HepG2 (cell line): ENCODE data around the gene F13B. TPM values are rescaled to one million over a fixed set of nuclear protein-coding genes. Genes with fewer than 3 reads are reported as not detected.

Experiments used
- BCL6 ChIP-seq: IDR thresholded peaks from 2 replicates; pipeline ENCODE4 v1.6.1; 2016; ENCODE audit warnings: missing genetic modification reagents, missing compliant biosample characterization
- DMAP1 ChIP-seq: IDR thresholded peaks from 2 replicates; pipeline ENCODE4 v1.6.1; 2016
- ESRRA ChIP-seq: sonication (generic); formaldehyde crosslinking; IDR thresholded peaks from 2 replicates; pipeline ENCODE4 v1.5.1; 2020; ENCODE audit warnings: mild to moderate bottlenecking, low read depth, missing genetic modification reagents
- FOXK2 ChIP-seq: fragments of 450-650 bp; IDR thresholded peaks from 2 replicates; pipeline ENCODE4 v1.6.1; 2016
- KDM6A ChIP-seq: IDR thresholded peaks from 2 replicates; pipeline ENCODE4 v1.6.1; 2016; ENCODE audit warnings: low read depth
- PHF8 ChIP-seq: sonication (generic); formaldehyde crosslinking; IDR thresholded peaks from 2 replicates; pipeline ENCODE4 v1.5.0; 2020; ENCODE audit warnings: missing genetic modification reagents
- RARA ChIP-seq: IDR thresholded peaks from 2 replicates; pipeline ENCODE4 v1.6.1; 2016; ENCODE audit warnings: missing genetic modification reagents, missing compliant biosample characterization
- TARDBP ChIP-seq: sonication (generic); formaldehyde crosslinking; IDR thresholded peaks from 2 replicates; pipeline ENCODE4 v1.8.0; 2022; ENCODE audit warnings: mild to moderate bottlenecking, missing genetic modification reagents
- YY1 ChIP-seq: IDR thresholded peaks from 2 replicates; pipeline ENCODE4 v1.6.1; 2011; ENCODE audit warnings: low read length, low read depth, moderate library complexity, mild to moderate bottlenecking; ENCODE audit not compliant: insufficient read depth, insufficient replicate concordance
- ZBTB20 ChIP-seq: sonication (generic); formaldehyde crosslinking; IDR thresholded peaks from 2 replicates; pipeline ENCODE4 v1.8.1; 2023; ENCODE audit warnings: missing genetic modification reagents, low read depth, mild to moderate bottlenecking, borderline replicate concordance
- ZBTB3 ChIP-seq: sonication (generic); formaldehyde crosslinking; IDR thresholded peaks from 2 replicates; pipeline ENCODE4 v1.4.0; 2020; ENCODE audit warnings: low read depth, mild to moderate bottlenecking, moderate library complexity, missing genetic modification reagents, borderline replicate concordance
- ZFP37 ChIP-seq: sonication (generic); formaldehyde crosslinking; IDR thresholded peaks from 2 replicates; pipeline ENCODE4 v1.4.0; 2020; ENCODE audit warnings: missing genetic modification reagents, borderline replicate concordance
- ZNF121 ChIP-seq: sonication (generic); formaldehyde crosslinking; IDR thresholded peaks from 2 replicates; pipeline ENCODE4 v1.5.0; 2020; ENCODE audit warnings: mild to moderate bottlenecking, missing genetic modification reagents
- ZNF136 ChIP-seq: sonication (generic); formaldehyde crosslinking; IDR thresholded peaks from 2 replicates; pipeline ENCODE4 v1.8.1; 2022; ENCODE audit warnings: low read depth, mild to moderate bottlenecking, moderate library complexity, missing genetic modification reagents
- ZNF160 ChIP-seq: sonication (generic); formaldehyde crosslinking; IDR thresholded peaks from 2 replicates; pipeline ENCODE4 v1.8.0; 2022; ENCODE audit warnings: mild to moderate bottlenecking, inconsistent platforms, missing genetic modification reagents
- ZNF543 ChIP-seq: sonication (generic); formaldehyde crosslinking; IDR thresholded peaks from 2 replicates; pipeline ENCODE4 v1.4.0; 2020; ENCODE audit warnings: mild to moderate bottlenecking, missing genetic modification reagents
- ZNF556 ChIP-seq: sonication (generic); formaldehyde crosslinking; IDR thresholded peaks from 2 replicates; pipeline ENCODE4 v1.4.0; 2020; ENCODE audit warnings: mild to moderate bottlenecking, missing genetic modification reagents, borderline replicate concordance
- ZSCAN9 ChIP-seq: IDR thresholded peaks from 2 replicates; pipeline ENCODE4 v1.6.1; 2016; ENCODE audit warnings: borderline replicate concordance
- polyA plus RNA-seq, 8 experiments: library from polyadenylated mRNA; depleted of rRNA in 3 of 8; stranded (reverse) in 7 of 8; unstranded in 1 of 8; fragments of >200 nt; fragmentation: Illumina TruSeq in 4 of 8; extraction: Trizol in 4 of 8; gene quantifications; 2 replicates each; pipeline versions ENCODE4 v1.2.1 to v1.2.3, GENCODE V29; 2011 to 2016; ENCODE audit warnings: low read depth in 4 of 8, missing spikeins in 1 of 8, mixed read lengths in 1 of 8; ENCODE audit not compliant: insufficient read depth in 1 of 8
- total RNA-seq, 5 experiments: library from RNA; depleted of rRNA; stranded (reverse); fragments of >200 nt; fragmentation: Illumina TruSeq; extraction: Trizol; gene quantifications; 2 replicates each; pipeline ENCODE4 v1.2.3, GENCODE V29; 2016; ENCODE audit warnings: low read depth in 1 of 5
- TF ChIP-seq, protein P1 (sequence below): sonication (generic); formaldehyde crosslinking; IDR thresholded peaks from 2 replicates; pipeline ENCODE4 v1.8.1; 2023; ENCODE audit warnings: mild to moderate bottlenecking, inconsistent platforms, moderate library complexity, missing genetic modification reagents, borderline replicate concordance
- TF ChIP-seq, protein P2 (sequence below), 2 experiments: sonication (generic) in 1 of 2; formaldehyde crosslinking in 1 of 2; IDR thresholded peaks; 2 replicates each; pipeline versions ENCODE4 v1.4.0 to v1.6.1; 2018 to 2020; ENCODE audit warnings: missing genetic modification reagents in 2 of 2, borderline replicate concordance in 1 of 2, low read depth in 1 of 2, mild to moderate bottlenecking in 1 of 2, missing biosample characterization in 1 of 2
- TF ChIP-seq, protein P3 (sequence below): sonication (generic); formaldehyde crosslinking; IDR thresholded peaks from 2 replicates; pipeline ENCODE4 v1.5.1; 2020; ENCODE audit warnings: missing genetic modification reagents, mild to moderate bottlenecking, borderline replicate concordance

Gene F13B
- total and polyA plus RNA-seq, 2 of the 13 experiments (the other 11 are each of a cell fraction or from before 2014, with no cell fraction given), result 0.41 to 2.7 TPM

DNA sequence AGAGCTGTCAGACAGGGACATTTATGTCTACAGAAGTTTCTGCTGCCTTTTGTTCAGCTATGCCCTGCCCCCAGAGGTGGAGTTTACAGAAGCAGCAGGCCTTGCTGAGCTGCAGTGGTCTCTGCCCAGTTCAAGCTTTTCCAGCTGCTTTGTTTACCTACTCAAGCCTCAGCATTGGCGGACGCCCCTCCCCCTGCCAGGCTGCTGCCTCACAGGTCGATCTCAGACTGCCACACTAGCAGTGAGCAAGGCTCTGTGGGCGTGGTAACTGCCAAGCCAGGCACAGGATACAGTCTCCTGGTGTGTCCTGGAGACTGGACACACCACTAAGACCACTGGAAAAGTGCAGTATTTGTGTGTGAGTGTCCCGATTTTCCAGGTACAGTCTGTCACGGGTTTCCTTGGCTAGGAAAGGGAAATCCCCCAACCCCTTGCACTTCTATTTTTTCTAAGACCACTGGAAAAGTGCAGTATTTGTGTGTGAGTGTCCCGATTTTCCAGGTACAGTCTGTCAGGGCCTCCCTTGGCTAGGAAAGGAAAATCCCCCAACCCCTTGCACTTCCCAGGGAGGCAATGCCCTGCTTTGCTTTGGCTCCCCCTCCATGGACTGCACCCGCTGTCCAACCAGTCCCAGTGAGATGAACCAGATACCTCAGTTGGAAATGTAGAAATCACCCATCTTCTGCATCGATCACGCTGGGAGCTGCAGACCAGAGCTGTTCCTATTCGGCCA lies 75.0 kb downstream of the F13B start (continued):
- TF ChIP-seq ZNF136 (CRISPR knock-in tag) (peak; percentile 42; the same call in 1 of the 2 replicates), ZNF160 (CRISPR knock-in tag) (0 out of 2 replicates have a peak, but pooled peaks have one; percentile 61), ZFP37 (CRISPR knock-in tag) (0 out of 2 replicates have a peak, but pooled peaks have one; percentile 59), ZNF556 (CRISPR knock-in tag) (peak; percentile 74; the same call in 1 of the 2 replicates), ZBTB20 (0 out of 2 replicates have a peak, but pooled peaks have one; percentile 47), BCL6 (CRISPR knock-in tag) (peak; percentile 58), ZNF121 (CRISPR knock-in tag) (peak; percentile 59), ZBTB3 (CRISPR knock-in tag) (peak; percentile 73; the same call in 1 of the 2 replicates), TARDBP (CRISPR knock-in tag) (0 out of 2 replicates have a peak, but pooled peaks have one; percentile 25), ESRRA (CRISPR knock-in tag) (peak; percentile 46; the same call in 1 of the 2 replicates), RARA (CRISPR knock-in tag) (peak; percentile 25; the same call in 1 of the 2 replicates), ZNF543 (0 out of 2 replicates have a peak, but pooled peaks have one; percentile 25), FOXK2 (peak; percentile 57; the same call in 1 of the 2 replicates), DMAP1 (CRISPR knock-in tag) (peak; percentile 54; the same call in 1 of the 2 replicates), PHF8 (peak; percentile 63), ZSCAN9 (CRISPR knock-in tag) (0 out of 2 replicates have a peak, but pooled peaks have one; percentile 66), KDM6A (CRISPR knock-in tag) (peak; percentile 56), YY1 (peak; percentile 30)
- TF ChIP-seq, protein P1, sequence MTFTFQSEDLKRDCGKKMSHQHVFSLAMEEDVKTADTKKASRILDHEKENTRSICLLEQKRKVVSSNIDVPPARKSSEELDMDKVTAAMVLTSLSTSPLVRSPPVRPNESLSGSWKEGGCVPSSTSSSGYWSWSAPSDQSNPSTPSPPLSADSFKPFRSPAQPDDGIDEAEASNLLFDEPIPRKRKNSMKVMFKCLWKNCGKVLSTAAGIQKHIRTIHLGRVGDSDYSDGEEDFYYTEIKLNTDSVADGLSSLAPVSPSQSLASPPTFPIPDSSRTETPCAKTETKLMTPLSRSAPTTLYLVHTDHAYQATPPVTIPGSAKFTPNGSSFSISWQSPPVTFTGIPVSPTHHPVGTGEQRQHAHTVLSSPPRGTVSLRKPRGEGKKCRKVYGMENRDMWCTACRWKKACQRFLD (CRISPR knock-in tag), result 0 out of 2 replicates have a peak, but pooled peaks have one; percentile 49
- TF ChIP-seq, protein P2, sequence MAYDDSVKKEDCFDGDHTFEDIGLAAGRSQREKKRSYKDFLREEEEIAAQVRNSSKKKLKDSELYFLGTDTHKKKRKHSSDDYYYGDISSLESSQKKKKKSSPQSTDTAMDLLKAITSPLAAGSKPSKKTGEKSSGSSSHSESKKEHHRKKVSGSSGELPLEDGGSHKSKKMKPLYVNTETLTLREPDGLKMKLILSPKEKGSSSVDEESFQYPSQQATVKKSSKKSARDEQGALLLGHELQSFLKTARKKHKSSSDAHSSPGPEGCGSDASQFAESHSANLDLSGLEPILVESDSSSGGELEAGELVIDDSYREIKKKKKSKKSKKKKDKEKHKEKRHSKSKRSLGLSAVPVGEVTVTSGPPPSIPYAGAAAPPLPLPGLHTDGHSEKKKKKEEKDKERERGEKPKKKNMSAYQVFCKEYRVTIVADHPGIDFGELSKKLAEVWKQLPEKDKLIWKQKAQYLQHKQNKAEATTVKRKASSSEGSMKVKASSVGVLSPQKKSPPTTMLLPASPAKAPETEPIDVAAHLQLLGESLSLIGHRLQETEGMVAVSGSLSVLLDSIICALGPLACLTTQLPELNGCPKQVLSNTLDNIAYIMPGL (CRISPR knock-in tag; IDR thresholded peaks at IDR 0.05; ENCODE audit: borderline replicate concordance in 1 of 2, low read depth in 1 of 2), result peak; percentile 61 to 69; a peak in 2 of 4 replicates
- TF ChIP-seq, protein P3, sequence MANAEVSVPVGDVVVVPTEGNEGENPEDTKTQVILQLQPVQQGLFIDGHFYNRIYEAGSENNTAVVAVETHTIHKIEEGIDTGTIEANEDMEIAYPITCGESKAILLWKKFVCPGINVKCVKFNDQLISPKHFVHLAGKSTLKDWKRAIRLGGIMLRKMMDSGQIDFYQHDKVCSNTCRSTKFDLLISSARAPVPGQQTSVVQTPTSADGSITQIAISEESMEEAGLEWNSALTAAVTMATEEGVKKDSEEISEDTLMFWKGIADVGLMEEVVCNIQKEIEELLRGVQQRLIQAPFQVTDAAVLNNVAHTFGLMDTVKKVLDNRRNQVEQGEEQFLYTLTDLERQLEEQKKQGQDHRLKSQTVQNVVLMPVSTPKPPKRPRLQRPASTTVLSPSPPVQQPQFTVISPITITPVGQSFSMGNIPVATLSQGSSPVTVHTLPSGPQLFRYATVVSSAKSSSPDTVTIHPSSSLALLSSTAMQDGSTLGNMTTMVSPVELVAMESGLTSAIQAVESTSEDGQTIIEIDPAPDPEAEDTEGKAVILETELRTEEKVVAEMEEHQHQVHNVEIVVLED, result 0 out of 2 replicates have a peak, but pooled peaks have one; percentile 42
